Measurements from ENCODE around the gene RNF111.
A peak's percentile ranks its signal among the peaks of the same experiment; 100 is the strongest.

- TF ChIP-seq CTCF (IDR thresholded peaks at IDR 0.05) (no peak), SP1 (CRISPR knock-in tag; conservative IDR thresholded peaks at IDR 0.05) (peak; percentile 69), AR (CRISPR knock-in tag; IDR thresholded peaks at IDR 0.05) (no peak), FOXK1 (CRISPR knock-in tag; IDR thresholded peaks at IDR 0.05) (peak; percentile 57; the same call in 1 of the 2 replicates), TP53 (CRISPR knock-in tag; IDR thresholded peaks at IDR 0.05) (no peak), ZBTB21 (CRISPR knock-in tag; IDR thresholded peaks at IDR 0.05; ENCODE audit: borderline replicate concordance) (no peak), MXD4 (CRISPR knock-in tag; IDR thresholded peaks at IDR 0.05; ENCODE audit: borderline replicate concordance) (no peak), NFE2L1 (CRISPR knock-in tag; IDR thresholded peaks at IDR 0.05) (no peak), E2F1 (CRISPR knock-in tag; IDR thresholded peaks at IDR 0.05) (no peak), NR1H2 (CRISPR knock-in tag; IDR thresholded peaks at IDR 0.05) (no peak), MYBL2 (CRISPR knock-in tag; IDR thresholded peaks at IDR 0.05) (peak; percentile 99), NR3C1 (CRISPR knock-in tag; conservative IDR thresholded peaks at IDR 0.05; ENCODE audit: low read depth) (no peak)
- TF ChIP-seq, protein P1, sequence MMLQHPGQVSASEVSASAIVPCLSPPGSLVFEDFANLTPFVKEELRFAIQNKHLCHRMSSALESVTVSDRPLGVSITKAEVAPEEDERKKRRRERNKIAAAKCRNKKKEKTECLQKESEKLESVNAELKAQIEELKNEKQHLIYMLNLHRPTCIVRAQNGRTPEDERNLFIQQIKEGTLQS (CRISPR knock-in tag; conservative IDR thresholded peaks at IDR 0.05) = no peak
- TF ChIP-seq, protein P2, sequence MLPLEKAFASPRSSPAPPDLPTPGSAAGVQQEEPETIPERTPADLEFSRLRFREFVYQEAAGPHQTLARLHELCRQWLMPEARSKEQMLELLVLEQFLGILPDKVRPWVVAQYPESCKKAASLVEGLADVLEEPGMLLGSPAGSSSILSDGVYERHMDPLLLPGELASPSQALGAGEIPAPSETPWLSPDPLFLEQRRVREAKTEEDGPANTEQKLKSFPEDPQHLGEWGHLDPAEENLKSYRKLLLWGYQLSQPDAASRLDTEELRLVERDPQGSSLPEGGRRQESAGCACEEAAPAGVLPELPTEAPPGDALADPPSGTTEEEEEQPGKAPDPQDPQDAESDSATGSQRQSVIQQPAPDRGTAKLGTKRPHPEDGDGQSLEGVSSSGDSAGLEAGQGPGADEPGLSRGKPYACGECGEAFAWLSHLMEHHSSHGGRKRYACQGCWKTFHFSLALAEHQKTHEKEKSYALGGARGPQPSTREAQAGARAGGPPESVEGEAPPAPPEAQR (CRISPR knock-in tag; IDR thresholded peaks at IDR 0.05) = no peak
Observed at GRCh38 chr15:59104912-59105732, 117.7 kb downstream of the RNF111 start, which contains the start of gene CCNB2.

Data from WTC11 (cell line).